Natural killer cell (primary cell): ENCODE results near the gene HIRA. TPM values are rescaled to one million over a fixed set of nuclear protein-coding genes. Genes with fewer than 3 reads are reported as not detected.

Source experiments
- ATAC-seq, 3 donors: fragments of 150-1000 bp in 2 of 3; fragments of 200-7000 bp in 1 of 3; cut with Tn5 transposase; 1 replicate in 1 of 3; 2 replicates in 2 of 3; pipeline ENCODE4 v1.10.0; 2021; ENCODE audit warnings: mild to moderate bottlenecking in 2 of 3, moderate library complexity in 2 of 3
- DNase-seq, 2 donors: peaks; one replicate each; pipeline versions ENCODE4 v3.0.0 to v3.0.0-alpha.2; 2013 to 2021; ENCODE audit warnings: mixed read lengths in 1 of 2
- H3K27ac ChIP-seq: one replicate; pipeline ENCODE4 v1.5.1; 2013; ENCODE audit warnings: mild to moderate bottlenecking, low read length
- H3K27me3 ChIP-seq: one replicate; pipeline ENCODE4 v1.6.1; 2013; ENCODE audit warnings: low read length; ENCODE audit not compliant: control insufficient read depth, insufficient read depth
- H3K36me3 ChIP-seq: one replicate; pipeline ENCODE4 v1.6.1; 2013; ENCODE audit warnings: low read length; ENCODE audit not compliant: control insufficient read depth, insufficient read depth
- H3K4me1 ChIP-seq: one replicate; pipeline ENCODE4 v1.6.1; 2013; ENCODE audit warnings: low read length; ENCODE audit not compliant: control insufficient read depth, insufficient read depth
- H3K4me3 ChIP-seq: one replicate; pipeline ENCODE4 v1.5.1; 2013; ENCODE audit warnings: low read length
- H3K9me3 ChIP-seq: one replicate; pipeline ENCODE4 v1.6.1; 2013; ENCODE audit warnings: low read length; ENCODE audit not compliant: control insufficient read depth, insufficient read depth
- H3K27ac Mint-ChIP-seq, 2 donors: one replicate each; pipeline ENCODE4 v1.8.0; 2022; ENCODE audit warnings: mild to moderate bottlenecking in 2 of 2, mixed read lengths in 2 of 2, moderate library complexity in 1 of 2
- H3K27me3 Mint-ChIP-seq, 2 donors: one replicate each; pipeline ENCODE4 v1.8.0; 2022; ENCODE audit warnings: low read depth in 2 of 2, mixed read lengths in 2 of 2
- H3K36me3 Mint-ChIP-seq: one replicate; pipeline ENCODE4 v1.8.0; 2022; ENCODE audit warnings: mixed read lengths
- H3K4me1 Mint-ChIP-seq, 2 donors: one replicate each; pipeline ENCODE4 v1.8.0; 2022; ENCODE audit warnings: mixed read lengths in 2 of 2
- H3K4me3 Mint-ChIP-seq: one replicate; pipeline ENCODE4 v1.8.0; 2022; ENCODE audit warnings: mild to moderate bottlenecking, moderate library complexity, mixed read lengths
- H3K9me3 Mint-ChIP-seq, 2 donors: one replicate each; pipeline ENCODE4 v1.8.0; 2022; ENCODE audit warnings: mixed read lengths in 2 of 2
- WGBS: methylation state at CpG from one replicate; pipeline ENCODE4 v1.1.7; 2013; ENCODE audit warnings: missing lambda C conversion rate; ENCODE audit not compliant: insufficient coverage; 5-methylcytosine and 5-hydroxymethylcytosine counted together
- intact Hi-C: fragments of 100-400 bp; cut with micrococcal nuclease; formaldehyde crosslinking; loops from one replicate; pipeline ENCODE4 v1.14.2; 2022
- total RNA-seq, 4 donors: library from RNA; stranded (reverse); fragments of 120-200 nt in 1 of 4; gene quantifications; one replicate each; pipeline versions ENCODE4 v1.2.3 to v1.2.4, GENCODE V29; 2013 to 2022
- TF ChIP-seq, protein P1 (sequence below): fragments of 200-600 bp; IDR thresholded peaks from one replicate; pipeline ENCODE4 v1.8.0; 2022; ENCODE audit warnings: antibody characterized with exemption

HIRA gene
- total RNA-seq, 3 donors from 2014 or later (not counting 1 experiment from before 2014, with no cell fraction given), result 49.6 to 75.9 (median 50.9) TPM

DNA sequence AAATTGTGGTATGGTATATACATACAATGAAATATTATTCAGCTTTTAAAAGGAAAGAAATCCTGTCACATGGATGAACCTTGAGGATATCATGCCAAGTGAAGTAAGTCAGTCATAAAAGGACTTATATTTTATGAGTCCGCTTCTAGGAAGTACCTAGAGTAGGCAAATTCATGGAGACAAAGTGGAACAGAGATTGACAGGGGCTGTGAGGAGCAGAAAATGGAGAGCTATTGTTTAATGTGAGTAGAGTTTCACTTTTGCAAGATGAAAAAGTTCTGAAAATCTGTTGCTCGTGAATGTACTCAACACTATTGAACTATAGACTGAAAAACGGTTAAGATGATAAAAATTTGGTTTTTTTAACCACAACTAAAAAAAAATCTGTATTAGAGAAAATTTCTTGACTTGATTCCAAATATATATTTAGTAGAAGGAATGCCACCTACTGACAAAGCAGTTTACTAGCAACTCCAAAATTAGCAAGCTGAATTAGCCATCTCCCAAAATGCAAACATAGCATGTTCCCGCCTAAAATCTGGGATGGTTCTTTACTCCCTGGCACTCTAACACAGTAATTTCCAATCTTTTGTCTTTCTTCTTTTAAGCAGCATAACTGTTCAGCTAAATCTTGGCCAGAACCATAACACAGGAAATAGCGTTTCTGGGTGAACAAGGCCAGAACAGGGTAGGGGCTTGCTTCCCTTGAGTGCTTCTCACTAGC is 46.0 kb upstream of the HIRA start:
- intact Hi-C loops, result loop anchor here (1.0 to 10.0 kb wide), 7 partner anchors 30 to 355 kb away; partner anchors contain the start of genes C22orf39, CLTCL1, DGCR2 and SLC25A1
- Histone ChIP-seq H3K27me3 (no peaks in the 10 kb centered on the region), H3K36me3 (peaks cover 25% of the 10 kb centered on the region), H3K4me1 (peaks cover 15% of the 10 kb centered on the region), H3K27ac (no peak overlapping the region), H3K4me3 (no peak overlapping the region), H3K9me3 (no peaks in the 10 kb centered on the region)
- H3K4me3 Mint-ChIP-seq, result peak overlapping the region; percentile 83
- no peaks in the 10 kb centered on the region for H3K9me3 Mint-ChIP-seq
- TF ChIP-seq, protein P1, sequence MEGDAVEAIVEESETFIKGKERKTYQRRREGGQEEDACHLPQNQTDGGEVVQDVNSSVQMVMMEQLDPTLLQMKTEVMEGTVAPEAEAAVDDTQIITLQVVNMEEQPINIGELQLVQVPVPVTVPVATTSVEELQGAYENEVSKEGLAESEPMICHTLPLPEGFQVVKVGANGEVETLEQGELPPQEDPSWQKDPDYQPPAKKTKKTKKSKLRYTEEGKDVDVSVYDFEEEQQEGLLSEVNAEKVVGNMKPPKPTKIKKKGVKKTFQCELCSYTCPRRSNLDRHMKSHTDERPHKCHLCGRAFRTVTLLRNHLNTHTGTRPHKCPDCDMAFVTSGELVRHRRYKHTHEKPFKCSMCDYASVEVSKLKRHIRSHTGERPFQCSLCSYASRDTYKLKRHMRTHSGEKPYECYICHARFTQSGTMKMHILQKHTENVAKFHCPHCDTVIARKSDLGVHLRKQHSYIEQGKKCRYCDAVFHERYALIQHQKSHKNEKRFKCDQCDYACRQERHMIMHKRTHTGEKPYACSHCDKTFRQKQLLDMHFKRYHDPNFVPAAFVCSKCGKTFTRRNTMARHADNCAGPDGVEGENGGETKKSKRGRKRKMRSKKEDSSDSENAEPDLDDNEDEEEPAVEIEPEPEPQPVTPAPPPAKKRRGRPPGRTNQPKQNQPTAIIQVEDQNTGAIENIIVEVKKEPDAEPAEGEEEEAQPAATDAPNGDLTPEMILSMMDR, result peak; percentile 14
- ATAC-seq (no peak), DNase-seq (peak in 1 of 2 donors; percentile 36)
- peak overlapping the region; percentile 99 for H3K27ac Mint-ChIP-seq
- 27% methylated on average over 3 of the region's 5 CpGs for WGBS
- peaks cover 28 to 46% of the 10 kb centered on the region in 2 donors for H3K4me1 Mint-ChIP-seq
- no peaks in the 10 kb centered on the region for H3K36me3 Mint-ChIP-seq
- no peaks in the 10 kb centered on the region for H3K27me3 Mint-ChIP-seq

DNA sequence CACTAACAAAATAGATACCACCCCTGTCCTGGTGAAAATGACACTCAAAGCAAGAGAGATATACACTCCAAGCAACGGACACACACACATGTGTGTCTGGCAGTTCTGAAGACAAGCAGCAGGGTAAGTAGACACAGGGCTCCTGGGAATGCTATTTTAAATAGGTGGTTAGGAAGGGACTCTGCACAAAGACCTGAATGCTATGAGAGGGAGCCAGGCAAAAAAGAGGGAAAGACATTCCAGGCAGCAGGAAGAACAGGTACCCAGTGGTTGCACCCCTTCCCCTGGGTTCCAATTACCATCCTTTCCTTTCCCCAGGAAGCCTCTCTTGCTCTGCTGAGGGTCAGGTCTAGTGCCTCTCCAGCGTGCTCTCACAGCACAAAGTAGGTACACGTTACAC is 44.5 kb upstream of the HIRA start:
- no peaks in the 10 kb centered on the region for H3K27me3 ChIP-seq
- 87% methylated on average over 3 of the region's 3 CpGs for WGBS
- DNase-seq (no peak), ATAC-seq (no peak)
- no peak overlapping the region for H3K27ac ChIP-seq
- Mint-ChIP-seq H3K4me1 (peaks cover 28 to 46% of the 10 kb centered on the region in 2 donors), H3K36me3 (no peaks in the 10 kb centered on the region), H3K9me3 (no peaks in the 10 kb centered on the region), H3K27ac (no peak overlapping the region), H3K27me3 (no peaks in the 10 kb centered on the region), H3K4me3 (peak overlapping the region; percentile 3)
- TF ChIP-seq, protein P1, result no peak
- no peaks in the 10 kb centered on the region for H3K9me3 ChIP-seq
- peaks cover 39% of the 10 kb centered on the region for H3K36me3 ChIP-seq
- H3K4me1 ChIP-seq, result peaks cover 15% of the 10 kb centered on the region
- intact Hi-C loops, result loop anchor here (5.0 to 10.0 kb wide), 5 partner anchors 84 to 354 kb away; partner anchors contain the start of genes CLTCL1 and DGCR2
- no peak overlapping the region for H3K4me3 ChIP-seq

DNA sequence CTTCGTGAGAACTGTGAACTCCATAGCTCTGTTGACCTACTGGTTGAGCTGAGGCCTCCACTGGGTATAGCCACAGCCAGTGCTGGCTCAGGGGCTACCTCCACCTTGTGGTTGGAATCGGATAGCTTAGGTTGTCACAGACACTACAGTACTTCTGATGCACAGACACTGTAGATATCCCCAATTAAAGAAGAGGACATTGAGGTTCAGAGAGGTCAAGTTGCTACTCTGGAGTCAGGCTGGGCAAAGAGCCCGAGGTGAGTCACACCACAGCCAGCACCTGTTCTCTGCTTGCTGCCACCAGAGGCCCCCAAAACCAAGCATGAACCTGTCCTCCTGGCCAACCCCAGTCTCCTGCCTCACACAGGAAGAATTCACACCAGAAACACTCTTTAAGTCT is 42.0 kb upstream of the HIRA start:
- 81% methylated on average over 3 of the region's 3 CpGs for WGBS
- H3K9me3 Mint-ChIP-seq, result no peaks in the 10 kb centered on the region
- H3K36me3 Mint-ChIP-seq, result peaks cover 7% of the 10 kb centered on the region
- TF ChIP-seq, protein P1, result no peak
- peaks cover 19 to 39% of the 10 kb centered on the region in 2 donors for H3K4me1 Mint-ChIP-seq
- Histone ChIP-seq H3K9me3 (no peaks in the 10 kb centered on the region), H3K4me1 (peaks cover 8% of the 10 kb centered on the region), H3K4me3 (no peak overlapping the region), H3K27ac (no peak overlapping the region), H3K27me3 (no peaks in the 10 kb centered on the region), H3K36me3 (peaks cover 59% of the 10 kb centered on the region)
- peak overlapping the region in 1 of 2 donors; percentile 24 for H3K27ac Mint-ChIP-seq
- no peaks in the 10 kb centered on the region for H3K27me3 Mint-ChIP-seq
- intact Hi-C loops, result loop anchor here (10.0 kb wide), 1 partner anchor 179 kb away; the partner anchor contains the start of gene CLTCL1
- ATAC-seq (no peak), DNase-seq (no peak)
- no peak overlapping the region for H3K4me3 Mint-ChIP-seq
